HG02798 (cell line): ENCODE data around the gene DRD2.

Experiments used
- ATAC-seq: cut with Tn5 transposase; IDR thresholded peaks from one replicate; pipeline ENCODE4 v1.9.1; 2021; ENCODE audit warnings: mild to moderate bottlenecking; ENCODE audit not compliant: unreplicated experiment, poor library complexity

DRD2 gene

DNA sequence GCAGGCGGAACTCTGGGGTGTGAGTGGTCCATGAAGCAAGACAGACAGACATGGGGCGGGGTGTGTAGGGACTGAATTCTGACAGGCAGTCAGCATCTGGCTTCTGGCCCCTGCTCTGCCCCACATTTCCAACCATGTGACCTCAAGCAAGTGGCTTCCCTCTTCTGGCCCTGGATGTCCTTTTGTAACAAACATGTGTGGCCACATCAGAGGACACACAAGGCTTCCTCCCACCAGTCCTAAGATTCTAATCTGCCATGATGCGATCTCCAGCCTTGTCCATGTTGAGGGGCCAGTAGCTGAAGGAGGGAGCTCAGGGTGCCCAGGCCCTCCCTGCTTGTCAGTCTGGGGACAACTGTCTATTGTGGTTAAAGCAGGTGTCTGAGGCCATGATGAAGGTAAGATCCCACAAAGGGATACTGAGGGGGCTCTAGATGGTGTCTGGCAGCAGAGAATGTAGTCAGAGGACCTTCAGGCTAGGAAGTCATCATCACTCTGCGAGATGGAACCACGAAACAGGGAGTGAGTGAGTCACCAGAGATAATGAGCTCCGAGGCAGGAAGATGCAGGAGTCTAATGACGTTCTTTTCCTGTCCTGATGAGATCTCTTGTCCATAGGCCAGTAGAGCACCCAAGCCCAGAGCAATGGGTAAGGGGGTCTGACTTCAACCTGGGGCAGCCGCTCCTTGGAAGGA, 27.4 kb downstream of the DRD2 start:
- no peak for ATAC-seq

DNA sequence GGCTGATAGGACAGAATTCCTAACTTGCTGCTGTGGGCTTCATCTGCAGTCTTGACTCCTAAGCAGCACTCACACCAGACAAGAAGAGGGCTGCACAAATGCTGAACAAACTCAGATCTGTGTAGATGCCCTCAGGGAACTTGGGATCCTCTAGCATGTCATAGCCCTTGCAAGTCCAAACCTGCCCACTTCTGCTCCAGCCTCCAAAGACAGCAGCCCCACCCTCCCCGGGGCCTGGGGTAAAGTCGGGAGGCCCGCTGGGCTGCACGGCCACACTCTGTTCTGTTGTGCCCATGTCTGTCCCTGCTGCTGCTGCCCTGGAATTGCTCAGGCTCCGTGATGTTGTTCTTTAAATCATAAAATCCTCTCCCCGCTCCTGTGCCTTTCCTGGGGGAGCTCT, 28.3 kb downstream of the DRD2 start:
- ATAC-seq: no peak

DNA sequence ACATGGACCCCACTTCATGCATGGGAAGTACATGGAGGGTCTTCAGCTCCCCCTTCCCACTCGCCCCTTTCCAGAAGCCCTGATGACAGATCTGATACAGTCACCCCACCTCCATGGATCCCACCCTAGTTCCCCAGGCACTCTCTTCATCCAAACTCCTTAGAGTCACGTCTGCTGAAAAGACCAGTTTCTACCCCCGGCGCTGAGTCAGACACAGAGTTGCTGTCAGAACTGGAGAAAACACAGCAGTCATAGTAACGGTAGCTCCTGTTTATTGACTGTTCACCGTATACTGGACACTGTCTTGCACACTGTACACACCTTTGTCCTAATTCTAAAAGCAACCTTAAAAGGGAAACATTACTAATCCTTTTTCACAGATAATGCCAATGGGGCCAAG, 29.1 kb downstream of the DRD2 start:
- peak; percentile 68 for ATAC-seq

- no peak for ATAC-seq
Measured at GRCh38 chr11:113444502-113445123, 30.6 kb downstream of the DRD2 start.

- ATAC-seq: no peak
Measured at GRCh38 chr11:113440816-113441215, 34.4 kb downstream of the DRD2 start.

- no peak for ATAC-seq
Measured at GRCh38 chr11:113436672-113437252, 38.4 kb downstream of the DRD2 start.

GRCh38 chr11:113435190-113435968, 39.8 kb downstream of the DRD2 start:
- no peak for ATAC-seq

DNA sequence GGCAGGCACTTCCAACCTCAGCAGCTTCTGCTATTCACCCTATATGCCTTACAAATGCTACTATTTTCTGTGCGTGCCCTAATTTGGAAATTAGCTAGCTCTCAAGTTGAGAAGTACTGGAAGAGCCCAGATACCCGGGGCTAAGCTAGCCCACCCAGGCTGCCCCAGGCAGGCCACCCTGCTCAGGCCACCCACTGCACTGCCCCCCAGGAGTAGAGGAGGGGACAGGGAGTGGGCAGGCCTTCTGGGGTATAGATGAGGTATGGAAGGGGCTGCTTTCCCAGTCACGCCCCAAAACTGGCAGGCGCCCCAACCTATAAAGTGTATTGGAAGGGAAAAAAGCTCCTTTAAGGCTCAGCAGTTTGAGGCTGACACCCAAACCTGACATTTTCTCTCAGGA, 43.5 kb downstream of the DRD2 start:
- no peak for ATAC-seq

DNA sequence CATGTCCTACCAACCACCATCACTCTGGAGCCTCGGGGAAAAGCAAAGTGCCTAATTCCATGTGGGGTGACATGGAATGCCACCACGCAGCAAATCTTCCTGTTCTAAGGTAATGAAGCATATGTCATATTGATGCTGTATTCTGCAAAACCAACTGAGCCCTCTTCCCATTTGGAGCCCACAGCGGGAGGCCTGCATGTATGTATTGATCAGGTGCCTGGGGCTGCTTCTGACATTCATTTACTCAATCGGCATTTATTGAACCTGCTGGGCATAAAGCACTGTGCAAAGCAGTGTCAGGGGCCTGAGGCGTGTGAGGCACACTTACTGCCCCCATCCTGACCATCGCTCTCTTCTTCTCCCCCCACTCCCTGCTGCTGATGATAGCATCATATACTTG, 48.5 kb downstream of the DRD2 start:
- no peak for ATAC-seq

- ATAC-seq: no peak
Measured at GRCh38 chr11:113420808-113421207, 54.4 kb downstream of the DRD2 start.

DNA sequence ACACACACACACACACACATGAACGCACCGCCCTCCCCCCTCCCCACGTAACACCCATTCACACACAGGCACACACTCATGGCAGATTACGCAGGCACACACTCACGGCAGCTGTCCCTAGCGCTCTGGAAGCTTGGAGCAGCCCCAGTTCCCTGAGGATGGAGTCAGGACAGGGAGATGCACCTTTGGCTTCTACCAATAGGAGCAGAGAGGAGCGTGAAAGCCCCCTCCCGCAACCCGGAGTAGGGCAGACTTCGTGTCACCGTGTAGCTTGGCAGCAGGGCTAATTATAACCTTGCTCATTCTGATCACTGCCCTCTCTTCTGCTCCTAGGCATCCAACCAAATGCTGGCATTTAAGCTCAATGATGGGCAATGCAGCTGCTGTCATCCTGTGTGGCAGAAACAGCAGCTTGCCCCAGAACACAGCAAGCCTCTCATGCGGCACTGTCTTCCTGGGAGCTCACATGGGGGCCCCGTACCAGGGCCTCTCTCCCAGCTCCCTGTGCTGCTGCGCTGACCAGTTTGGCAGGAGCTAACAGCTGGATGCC, 55.7 kb downstream of the DRD2 start:
- no peak for ATAC-seq

GRCh38 chr11:113417428-113417827, 57.8 kb downstream of the DRD2 start:
- peak; percentile 52 for ATAC-seq

DNA sequence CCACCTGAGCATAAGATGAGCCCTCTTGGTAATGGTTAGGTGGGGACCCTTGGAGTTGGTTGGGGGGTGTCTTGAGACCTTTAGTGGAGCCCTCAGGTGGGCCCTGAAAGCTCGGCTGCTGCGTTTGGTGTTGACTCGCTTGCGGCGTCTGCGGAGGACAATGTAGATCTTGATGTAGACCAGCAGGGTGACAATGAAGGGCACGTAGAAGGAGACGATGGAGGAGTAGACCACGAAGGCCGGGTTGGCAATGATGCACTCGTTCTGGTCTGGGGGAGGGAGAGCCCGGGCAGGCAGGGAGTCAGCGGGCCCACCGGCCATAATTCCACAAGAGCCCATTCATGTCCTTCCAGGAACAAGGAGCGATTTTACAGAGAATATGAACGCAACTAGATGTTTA, 59.9 kb downstream of the DRD2 start:
- no peak for ATAC-seq

GRCh38 chr11:113412675-113413074, 62.5 kb downstream of the DRD2 start:
- no peak for ATAC-seq

DNA sequence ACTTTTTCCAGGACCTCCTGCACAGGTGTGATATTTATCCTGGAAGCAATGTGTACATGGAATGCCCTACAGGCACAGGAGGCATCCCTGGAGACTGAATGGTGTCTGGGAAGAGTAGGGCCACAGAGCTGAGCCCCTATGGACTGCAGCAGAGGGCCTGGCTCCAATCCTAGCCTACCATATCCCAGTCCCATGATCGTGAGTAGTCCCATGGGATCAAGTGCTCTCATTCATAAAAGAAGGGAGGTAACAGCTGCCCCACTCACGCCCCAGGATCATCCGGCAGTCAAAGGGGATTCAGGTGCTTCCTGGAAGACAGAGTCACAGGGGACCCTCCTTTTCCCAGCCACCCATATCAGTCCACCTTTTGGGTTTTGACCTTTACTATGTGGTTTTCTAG, 63.7 kb downstream of the DRD2 start:
- no peak for ATAC-seq

- ATAC-seq: no peak
Measured at GRCh38 chr11:113410414-113411135, 64.6 kb downstream of the DRD2 start.

DNA sequence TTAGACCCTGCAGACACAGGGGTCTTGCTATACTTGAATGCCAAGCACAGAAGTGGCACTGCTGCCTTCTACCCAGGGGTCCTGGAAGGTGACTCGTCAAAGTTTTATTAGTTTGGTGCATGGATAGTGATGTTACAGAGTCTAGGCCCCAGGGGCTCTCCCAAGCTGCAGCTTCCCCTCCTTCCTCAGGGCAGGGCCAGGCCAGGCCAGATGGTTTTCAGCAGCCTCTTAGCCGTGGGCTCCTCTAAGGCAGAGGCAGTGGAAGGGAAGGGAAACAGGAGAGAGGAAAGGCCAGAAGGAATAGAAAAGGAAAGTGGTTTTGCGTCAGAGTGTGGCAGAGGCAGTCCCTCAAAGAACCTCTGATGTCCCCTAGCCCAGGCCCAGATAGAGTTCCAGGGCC, 65.7 kb downstream of the DRD2 start:
- no peak for ATAC-seq

DNA sequence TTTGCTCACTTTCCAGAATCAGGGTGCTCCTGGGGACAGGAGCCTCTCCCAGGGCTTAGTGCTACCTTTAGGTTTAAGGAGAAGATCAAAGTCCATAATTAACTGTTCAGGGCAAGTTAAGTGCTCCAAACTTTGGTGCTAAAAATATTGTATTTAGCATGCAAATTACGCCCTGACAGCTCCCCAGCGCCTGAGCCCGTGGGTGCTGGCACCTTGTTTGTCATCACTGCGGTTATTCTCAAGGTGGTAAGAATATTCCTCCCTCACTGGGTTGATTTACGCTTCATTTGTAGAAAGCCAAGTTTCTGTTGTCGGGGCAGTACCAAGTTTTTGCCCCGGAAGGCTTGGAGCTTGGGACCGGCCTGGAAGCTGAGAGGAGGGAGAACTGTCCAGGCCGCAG, 66.3 kb downstream of the DRD2 start:
- ATAC-seq: no peak

DNA sequence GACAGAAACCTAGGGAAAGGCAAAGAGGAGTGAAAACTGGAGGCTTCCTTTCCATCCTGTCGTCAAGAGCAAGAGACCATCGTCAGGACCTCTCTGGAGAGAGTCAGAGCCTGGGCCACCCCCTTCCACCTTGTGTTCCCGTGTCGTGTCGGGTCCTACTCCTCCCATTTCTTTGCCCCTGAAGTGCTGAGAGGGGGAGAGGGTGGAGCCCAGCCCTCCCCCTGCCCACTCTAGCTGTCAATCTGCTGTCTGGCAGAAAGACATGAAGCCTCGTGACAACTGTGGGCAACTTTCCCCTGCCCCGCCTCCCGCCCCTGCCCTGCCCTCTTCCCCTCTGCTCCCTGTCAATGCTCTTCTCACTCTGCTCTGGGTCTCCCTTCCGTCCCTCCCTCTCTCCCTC, 67.0 kb downstream of the DRD2 start:
- ATAC-seq: no peak

DNA sequence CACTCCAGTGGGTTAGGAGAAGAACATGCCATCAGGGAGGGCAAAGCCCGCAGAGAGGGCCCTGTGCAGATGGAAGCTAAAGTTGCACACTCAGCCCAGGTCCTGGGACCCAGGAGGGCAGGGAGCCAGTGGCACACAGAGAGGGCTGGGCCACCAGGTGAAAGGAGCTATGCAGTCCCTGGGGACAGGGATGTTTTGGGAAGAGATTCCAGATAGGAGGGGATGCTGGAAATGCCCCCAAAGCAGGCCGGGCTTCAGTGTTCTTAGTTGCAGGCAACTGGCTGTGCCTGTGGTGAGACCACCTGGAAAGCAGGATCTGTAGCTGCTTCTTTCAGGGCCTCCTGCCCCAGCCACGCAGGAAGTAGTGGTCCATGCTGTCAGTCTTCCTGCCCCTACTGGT, 68.0 kb downstream of the DRD2 start:
- ATAC-seq: no peak
